ENCODE measurements around the gene PTP4A1.

DNA sequence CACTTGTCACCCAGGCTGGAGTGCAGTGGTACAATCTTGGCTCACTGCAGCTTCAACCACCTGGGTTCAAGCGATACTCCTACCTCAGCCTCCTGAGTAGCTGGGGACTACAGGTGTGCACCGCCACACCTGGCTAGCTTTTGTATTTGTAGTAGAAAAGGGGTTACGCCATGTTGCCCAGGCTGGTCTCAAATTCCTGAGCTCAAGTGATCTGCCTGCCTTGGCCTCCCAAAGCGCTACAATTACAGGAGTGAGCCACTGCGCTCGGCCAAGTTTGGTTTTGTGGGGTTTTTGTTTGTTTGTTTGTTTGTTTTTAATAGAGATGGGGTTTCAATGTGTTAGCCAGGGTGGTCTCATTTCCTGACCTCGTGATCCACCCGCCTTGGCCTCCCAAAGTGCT, 12.3 kb downstream of the PTP4A1 start:
- TF ChIP-seq EZH2 (IDR thresholded peaks at IDR 0.05) = no peak
- no peak for TF ChIP-seq POLR2AphosphoS5 (IDR thresholded peaks at IDR 0.05; ENCODE audit: borderline replicate concordance, low read depth, low read length)
- no peak for TF ChIP-seq FOXP2 (optimal IDR thresholded peaks at IDR 0.05; ENCODE audit: control extremely low read depth, extremely low read length, insufficient read depth)
